ENCODE results near the gene ST8SIA3.
"Not testable (repeated sequence)": the region's sequence is repeated elsewhere in the genome, so short reads cannot be mapped to it uniquely, and the experiment has no call there.

Gene ST8SIA3

DNA sequence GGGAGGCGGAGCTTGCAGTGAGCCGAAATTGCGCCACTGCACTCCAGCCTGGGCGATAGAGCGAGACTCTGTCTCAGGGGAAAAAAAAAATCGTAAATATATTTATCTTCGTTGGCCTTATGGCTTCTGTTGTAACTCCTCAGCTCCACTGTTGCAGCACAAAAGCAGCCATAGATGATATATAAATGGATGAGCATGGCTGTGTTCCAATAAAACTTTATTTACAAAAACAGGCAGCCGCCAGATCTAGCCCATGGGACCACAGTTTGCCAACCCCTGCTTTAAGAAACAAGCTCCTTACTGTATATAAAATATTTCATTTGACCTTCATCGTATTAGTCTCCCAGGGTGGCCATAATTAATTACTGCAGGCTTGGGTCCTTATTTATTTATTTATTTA lies 20.1 kb downstream of the ST8SIA3 start:
- DNase-seq, result no peak

DNA sequence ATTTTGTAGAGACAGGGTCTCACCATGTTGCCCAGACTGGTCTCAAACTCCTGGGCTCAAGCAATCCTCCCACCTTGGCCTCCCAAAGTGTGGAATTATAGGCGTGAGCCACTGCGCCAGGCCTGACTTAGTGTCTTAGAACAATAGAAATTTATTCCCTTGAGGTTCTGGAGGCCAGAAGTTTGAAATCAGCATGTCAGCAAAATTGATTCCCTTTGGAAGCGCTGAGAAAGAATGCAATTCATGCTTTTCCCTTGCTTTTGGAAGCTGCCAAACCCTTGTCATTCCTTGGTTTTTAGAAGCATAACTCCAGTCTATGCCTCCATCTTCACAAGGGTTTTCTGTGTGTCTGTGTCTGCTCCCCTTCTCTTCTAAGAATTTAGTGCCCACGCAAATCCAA lies 20.7 kb downstream of the ST8SIA3 start:
- no peak for DNase-seq

DNA sequence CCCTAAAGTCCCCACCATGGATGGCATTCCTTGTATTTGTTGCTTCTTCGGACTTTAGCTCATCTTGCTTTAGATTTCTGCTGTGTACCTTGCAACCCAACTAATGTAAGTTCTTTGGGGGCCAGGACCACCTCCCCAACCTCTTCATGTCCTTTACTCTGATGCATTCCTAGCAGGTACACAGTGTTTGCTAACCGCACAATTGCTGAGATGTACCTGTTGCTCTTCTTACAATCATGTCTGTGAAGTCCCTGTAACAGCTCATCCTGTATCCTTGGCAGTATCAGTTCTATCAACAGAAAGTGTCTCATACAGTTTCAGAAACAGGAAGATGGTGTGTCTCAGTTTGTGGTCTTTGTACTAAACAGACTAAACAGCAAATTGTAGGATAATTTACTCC lies 24.1 kb downstream of the ST8SIA3 start:
- DNase-seq, result no peak

DNA sequence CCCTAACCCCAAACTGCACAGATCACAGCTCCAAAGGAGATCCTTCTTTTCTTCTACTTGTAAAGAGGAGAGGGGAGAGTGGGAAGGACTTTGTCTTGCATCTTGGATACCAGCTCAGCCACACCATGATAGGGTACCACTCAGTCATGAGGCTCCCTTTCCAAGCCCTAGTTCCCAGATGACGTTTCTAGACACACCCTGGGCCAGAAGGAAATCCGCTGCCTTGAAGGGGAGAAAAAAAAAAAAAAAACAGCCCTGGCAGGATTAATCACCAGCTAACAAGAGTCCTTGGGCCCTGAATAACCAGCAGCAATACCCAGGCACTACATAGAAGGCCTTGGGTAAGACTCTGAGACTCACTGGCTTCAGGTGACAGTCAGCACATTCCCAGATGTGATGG lies 36.9 kb downstream of the ST8SIA3 start:
- DNase-seq, result no peak

DNA sequence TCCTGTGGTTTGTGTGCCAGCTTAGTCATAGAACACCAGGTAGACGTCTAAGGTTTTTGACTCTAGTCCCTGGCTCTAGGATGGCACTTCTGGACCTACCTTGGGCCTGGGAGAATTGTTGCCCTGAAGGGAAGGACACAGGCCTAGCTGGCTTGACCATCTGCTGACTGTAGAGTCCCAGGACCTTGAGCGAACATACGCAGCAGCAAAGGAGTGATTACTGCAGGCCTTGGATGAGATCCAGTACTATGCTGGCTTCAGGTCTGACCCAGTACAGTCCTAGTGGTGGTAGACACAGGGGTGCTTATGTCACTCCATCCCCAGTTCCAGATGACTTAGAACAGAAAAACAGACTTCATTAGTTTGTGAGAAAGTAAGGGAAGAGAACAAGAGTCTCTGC lies 37.7 kb downstream of the ST8SIA3 start:
- DNase-seq, result no peak

DNA sequence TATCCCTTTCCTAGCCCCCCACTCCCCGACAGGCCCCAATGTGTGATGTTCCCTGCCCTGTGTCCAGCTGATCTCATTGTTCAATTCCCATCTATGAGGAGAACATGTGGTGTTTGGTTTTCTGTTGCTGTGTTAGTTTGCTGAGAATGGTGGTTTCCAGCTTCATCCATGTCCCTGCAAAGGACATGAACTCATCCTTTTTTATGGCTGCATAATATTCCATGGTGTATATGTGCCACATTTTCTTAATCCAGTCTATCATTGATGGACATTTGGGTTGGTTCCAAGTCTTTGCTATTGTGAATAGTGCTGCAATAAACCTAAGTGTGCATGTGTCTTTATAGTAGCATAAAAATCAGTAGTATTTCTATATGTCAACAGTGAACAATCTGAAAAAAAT lies 42.4 kb downstream of the ST8SIA3 start:
- DNase-seq, result not testable (repeated sequence)

DNA sequence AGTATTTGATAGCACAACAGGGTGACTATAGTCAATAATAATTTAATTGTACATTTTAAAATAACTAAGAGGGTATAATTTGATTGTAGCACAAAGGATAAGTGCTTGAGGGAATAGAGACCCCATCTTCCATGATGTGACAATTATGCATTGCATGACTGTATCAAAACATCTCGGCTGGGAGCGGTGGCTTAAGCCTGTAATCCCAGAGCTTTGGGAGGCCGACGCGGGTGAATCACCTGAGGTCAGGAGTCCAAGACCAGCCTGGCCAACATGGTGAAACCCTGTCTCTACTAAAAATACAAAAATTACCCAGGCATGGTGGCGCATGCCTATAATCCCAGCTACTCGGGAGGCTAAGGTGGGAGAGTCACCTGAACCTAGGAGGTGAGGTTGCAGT lies 44.5 kb downstream of the ST8SIA3 start:
- not testable (repeated sequence) for DNase-seq

DNA sequence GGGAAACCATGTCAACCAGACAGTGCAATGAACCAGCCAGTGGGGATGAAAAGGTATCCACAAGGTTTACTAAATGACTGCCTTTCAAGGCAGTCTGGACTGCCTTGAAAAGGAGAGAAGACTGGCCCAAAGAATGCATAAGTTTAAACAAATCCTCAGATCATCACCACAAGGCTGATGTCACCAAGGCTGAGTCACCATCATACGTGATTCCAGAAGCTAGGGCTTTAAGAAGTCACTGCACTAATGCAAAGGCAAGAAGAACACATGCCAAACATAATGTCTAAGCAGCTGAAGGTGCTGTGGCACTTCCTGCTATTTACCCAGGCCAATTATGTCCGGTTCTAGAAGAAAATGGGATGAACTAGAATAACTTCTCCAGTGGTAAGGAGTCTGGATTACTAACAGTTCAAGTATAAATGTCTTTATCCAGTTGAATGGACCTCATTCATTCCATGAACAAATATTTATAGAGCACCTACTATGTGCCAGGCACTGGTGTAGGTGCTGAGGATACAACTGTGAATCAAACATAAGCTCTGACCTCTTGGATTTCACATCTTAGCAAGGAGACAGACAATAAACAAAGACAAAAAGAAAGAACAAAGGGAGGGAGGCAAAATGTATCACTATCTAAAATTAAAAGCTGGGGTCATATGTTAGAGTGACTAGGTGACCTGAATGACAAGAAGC lies 45.2 kb downstream of the ST8SIA3 start:
- no peak for DNase-seq

DNA sequence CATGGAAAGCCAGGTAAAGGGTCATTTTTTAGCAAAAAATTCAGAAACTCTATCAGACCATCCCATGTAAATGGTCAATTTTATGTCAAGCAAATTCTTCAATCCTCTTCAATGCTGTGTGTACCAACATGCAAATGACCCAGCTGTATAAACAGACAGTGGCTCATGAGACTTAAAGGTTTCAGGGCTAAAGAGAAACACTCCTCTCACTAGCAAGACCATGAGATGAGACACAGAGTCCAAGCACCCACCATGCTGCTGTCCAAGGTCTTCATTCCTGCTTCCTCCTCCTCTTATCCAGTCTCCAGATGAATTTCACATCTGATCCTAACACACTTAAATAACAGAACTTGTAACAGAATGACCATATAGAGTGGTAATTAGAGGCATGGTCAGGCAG lies 52.0 kb downstream of the ST8SIA3 start:
- no peak for DNase-seq

DNA sequence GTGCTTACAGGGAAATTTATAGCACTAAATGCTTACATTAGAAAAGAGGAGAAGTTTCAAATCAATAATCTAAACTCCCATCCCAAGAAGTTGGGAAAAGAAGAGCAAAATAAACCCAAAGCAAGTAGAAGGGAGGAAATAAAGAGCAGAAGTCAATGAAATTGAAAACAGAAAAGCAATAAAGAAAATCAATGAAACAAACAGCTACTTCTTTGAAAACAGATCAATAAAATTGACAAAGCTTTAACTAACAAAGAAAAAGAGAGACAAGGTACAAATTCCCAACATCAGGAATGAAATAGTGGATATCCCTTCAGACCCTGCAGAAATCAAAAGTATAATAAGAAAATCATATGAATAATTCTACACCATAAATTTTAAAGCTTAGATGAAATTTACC lies 57.3 kb downstream of the ST8SIA3 start:
- no peak for DNase-seq

DNA sequence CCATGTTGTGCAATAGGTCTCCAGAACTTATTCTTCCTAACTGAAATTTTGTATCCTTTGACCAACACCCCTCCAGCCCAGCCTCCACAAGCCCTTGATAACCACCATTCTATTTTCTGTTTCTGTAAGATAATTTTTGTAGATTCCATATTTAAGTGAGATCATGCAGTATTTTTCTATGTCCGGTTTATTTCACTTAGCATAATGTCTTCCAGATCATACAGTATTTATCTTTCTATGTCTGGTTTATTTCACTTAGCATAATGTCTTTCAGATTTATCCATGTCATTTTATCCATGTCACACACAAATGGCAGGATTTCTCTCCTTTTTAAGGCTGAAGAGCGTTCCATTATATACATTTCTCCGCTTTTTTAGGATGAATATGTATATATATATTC lies 58.4 kb downstream of the ST8SIA3 start:
- DNase-seq, result no peak

DNA sequence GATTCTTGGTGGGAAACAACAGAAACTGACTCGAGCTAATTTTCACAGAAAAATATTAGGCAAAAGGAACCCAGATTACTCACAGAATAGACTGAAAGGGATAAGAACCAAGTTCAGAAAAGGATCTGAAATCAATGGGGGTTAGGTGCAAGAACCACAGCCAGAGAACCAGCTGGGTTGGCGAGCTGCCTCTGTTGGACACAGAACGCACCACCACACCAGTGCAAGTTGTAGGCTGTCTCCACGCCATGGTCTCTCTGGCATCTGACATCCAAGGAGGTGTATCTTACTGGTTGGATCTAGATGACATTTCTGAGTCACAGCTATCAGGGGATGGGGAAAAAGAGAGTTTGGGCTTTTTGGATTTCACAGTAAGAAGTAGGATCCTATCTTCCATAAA lies 64.2 kb downstream of the ST8SIA3 start:
- no peak for DNase-seq

Data from activated naive CD4-positive, alpha-beta T cell treated with anti-CD3 and anti-CD28 coated beads, Interleukin-2, amount 50 U/mL, for 16 hours (primary cell).